ENCODE results near the gene METAP1. TPM values are rescaled to one million over a fixed set of nuclear protein-coding genes. Genes with fewer than 3 reads are reported as not detected.

METAP1 gene
- total RNA-seq, 1 experiment from 2014 or later, result 112 TPM

GRCh38 chr4:99084595-99084994 is 89.1 kb downstream of the METAP1 start:
- ATAC-seq (no peak), DNase-seq (ENCODE audit: low read depth, low spot score) (no peak)
- no peak for TF ChIP-seq ZNF274 (IDR thresholded peaks at IDR 0.05; ENCODE audit: low read depth, low read length)
- no peak overlapping the region for H3K27ac ChIP-seq (ENCODE audit: low read depth, low read length)
- H3K9me3 ChIP-seq (ENCODE audit: control insufficient read depth in 1 of 2, insufficient read depth in 1 of 2, low read depth in 1 of 2, low read length in 2 of 2), result no peaks in the 10 kb centered on the region
- no TSS peak for BruUV-seq (replicated peaks)
- H3K36me3 ChIP-seq (ENCODE audit: control insufficient read depth in 1 of 2, insufficient read depth in 2 of 2, low read length in 2 of 2), result peaks cover 23 to 36% of the 10 kb centered on the region in 2 experiments; a peak in 3 of 4 replicates
- no peak overlapping the region for H2AFZ ChIP-seq (ENCODE audit: low read depth, low read length, poor library complexity, severe bottlenecking)
- POLR2A ChIA-PET, result no interaction called here
- H3K4me1 ChIP-seq (ENCODE audit: control insufficient read depth in 1 of 2, insufficient read depth in 2 of 2, low read length in 2 of 2), result peaks cover under 1 to 8% of the 10 kb centered on the region in 2 experiments; a peak in 3 of 4 replicates
- H4K20me1 ChIP-seq (ENCODE audit: insufficient read depth), result no peaks in the 10 kb centered on the region
- H3K9me2 ChIP-seq (ENCODE audit: insufficient read depth), result no peaks in the 10 kb centered on the region
- H3K4me2 ChIP-seq (ENCODE audit: low read length), result no peak overlapping the region
- no peak overlapping the region for H3K4me3 ChIP-seq (replicated peaks in 1 of 2; ENCODE audit: low read depth in 1 of 2, low read length in 2 of 2)
- intact Hi-C loops (cut with micrococcal nuclease), result no loop called here
- CTCF ChIA-PET, result no interaction called here
- no peaks in the 10 kb centered on the region for H3K27me3 ChIP-seq (ENCODE audit: insufficient read depth, low read length)
- RAD21 ChIA-PET (ENCODE audit: low non-redundant PET in 1 of 2, low total read pairs in 2 of 2, uncharacterized antibody in 2 of 2, unreplicated experiment in 2 of 2), result no interaction called here
- H3K79me2 ChIP-seq (ENCODE audit: insufficient read depth, low read length), result peaks cover 58% of the 10 kb centered on the region
- no peak overlapping the region for H3K9ac ChIP-seq (ENCODE audit: low read length)

GRCh38 chr4:99088023-99088449 is 92.5 kb downstream of the METAP1 start:
- Histone ChIP-seq H4K20me1 (ENCODE audit: insufficient read depth) (no peaks in the 10 kb centered on the region), H3K4me2 (ENCODE audit: low read length) (peak overlapping the region; percentile 97), H3K9me2 (ENCODE audit: insufficient read depth) (no peaks in the 10 kb centered on the region), H3K4me3 (replicated peaks in 1 of 2; ENCODE audit: low read depth in 1 of 2, low read length in 2 of 2) (peak overlapping the region; percentile 77 to 90), H2AFZ (ENCODE audit: low read depth, low read length, poor library complexity, severe bottlenecking) (no peak overlapping the region), H3K36me3 (ENCODE audit: control insufficient read depth in 1 of 2, insufficient read depth in 2 of 2, low read length in 2 of 2) (peaks cover 10 to 15% of the 10 kb centered on the region in 2 experiments; a peak in 2 of 4 replicates), H3K9ac (ENCODE audit: low read length) (peak overlapping the region; percentile 90), H3K79me2 (ENCODE audit: insufficient read depth, low read length) (peaks cover 58% of the 10 kb centered on the region), H3K27me3 (ENCODE audit: insufficient read depth, low read length) (no peaks in the 10 kb centered on the region), H3K4me1 (ENCODE audit: control insufficient read depth in 1 of 2, insufficient read depth in 2 of 2, low read length in 2 of 2) (peaks cover 4 to 14% of the 10 kb centered on the region in 2 experiments; a peak in 3 of 4 replicates), H3K9me3 (ENCODE audit: control insufficient read depth in 1 of 2, insufficient read depth in 1 of 2, low read depth in 1 of 2, low read length in 2 of 2) (no peaks in the 10 kb centered on the region), H3K27ac (ENCODE audit: low read depth, low read length) (peak overlapping the region; percentile 66)
- RAD21 ChIA-PET (ENCODE audit: low non-redundant PET in 1 of 2, low total read pairs in 2 of 2, uncharacterized antibody in 2 of 2, unreplicated experiment in 2 of 2), result no interaction called here
- POLR2A ChIA-PET, result no interaction called here
- no peak for DNase-seq (ENCODE audit: low read depth, low spot score)
- CTCF ChIA-PET, result no interaction called here
- TSS peak; percentile 75 for BruUV-seq (replicated peaks)
- intact Hi-C loops (cut with micrococcal nuclease), result no loop called here
- peak; percentile 31 for ATAC-seq
- TF ChIP-seq ATF3 (IDR thresholded peaks at IDR 0.05), result no peak
- TF ChIP-seq POLR2A (IDR thresholded peaks at IDR 0.05; ENCODE audit: borderline replicate concordance, extremely low read depth, insufficient read depth, insufficient read length), result no peak
- TF ChIP-seq EZH2 (IDR thresholded peaks at IDR 0.05), result no peak
- TF ChIP-seq EGR1 (IDR thresholded peaks at IDR 0.05; ENCODE audit: low read depth), result no peak
- no peak for TF ChIP-seq CEBPB (IDR thresholded peaks at IDR 0.05; ENCODE audit: low read depth)
- no peak for TF ChIP-seq RAD21 (IDR thresholded peaks at IDR 0.05; ENCODE audit: low read depth)
- no peak for TF ChIP-seq CTCF (IDR thresholded peaks at IDR 0.05 in 2 of 3, conservative IDR thresholded peaks at IDR 0.05 in 1 of 3; ENCODE audit: borderline replicate concordance in 1 of 3, insufficient read depth in 1 of 3, low read depth in 2 of 3, low read length in 2 of 3)
- TF ChIP-seq POLR2AphosphoS5 (IDR thresholded peaks at IDR 0.05; ENCODE audit: low read depth, low read length), result no peak
- TF ChIP-seq ZNF274 (IDR thresholded peaks at IDR 0.05; ENCODE audit: low read depth, low read length), result no peak
- no peak for TF ChIP-seq MAX (IDR thresholded peaks at IDR 0.05)
- no peak for TF ChIP-seq ZFX (IDR thresholded peaks at IDR 0.05)
- no peak for TF ChIP-seq TCF7L2 (IDR thresholded peaks at IDR 0.05; ENCODE audit: borderline replicate concordance, extremely low read depth, insufficient read depth, insufficient read length)
